AG09309 (cell line): ENCODE measurements around the gene RBP4.

Source experiments
- DNase-seq: peaks from one replicate; pipeline ENCODE4 v3.0.0-alpha.2; 2010; ENCODE audit warnings: low read depth
- H3K4me3 ChIP-seq: 2 replicates; pipeline ENCODE4 v1.5.1; 2011; ENCODE audit warnings: mild to moderate bottlenecking, low read depth, low read length, moderate library complexity; ENCODE audit not compliant: control insufficient read depth
- CTCF ChIP-seq: IDR thresholded peaks from 2 replicates; pipeline ENCODE4 v1.5.1; 2011; ENCODE audit warnings: mild to moderate bottlenecking, low read depth, low read length, inconsistent platforms; ENCODE audit not compliant: insufficient read depth, control insufficient read depth; ENCODE audit errors: missing control alignments

Gene RBP4

GRCh38 chr10:93572606-93573005, 28.4 kb downstream of the RBP4 start:
- no peak for DNase-seq
- no peak overlapping the region for H3K4me3 ChIP-seq
- TF ChIP-seq CTCF, result no peak

- no peak for DNase-seq
- no peak for TF ChIP-seq CTCF
- no peak overlapping the region for H3K4me3 ChIP-seq
Observed at GRCh38 chr10:93570383-93570782, 30.7 kb downstream of the RBP4 start.

GRCh38 chr10:93568105-93568390, 33.0 kb downstream of the RBP4 start:
- H3K4me3 ChIP-seq, result no peak overlapping the region
- DNase-seq, result no peak
- no peak for TF ChIP-seq CTCF

GRCh38 chr10:93567277-93568104, 33.5 kb downstream of the RBP4 start:
- DNase-seq, result no peak
- no peak for TF ChIP-seq CTCF
- H3K4me3 ChIP-seq, result no peak overlapping the region

GRCh38 chr10:93566435-93567276, 34.4 kb downstream of the RBP4 start, which contains the start of gene FFAR4:
TSS of gene FFAR4 (plus strand) at chr10:93566665. CDS start at chr10:93566721, 56 bp downstream.
- no peak for DNase-seq
- no peak within 1 kb of the TSS for H3K4me3 ChIP-seq
- TF ChIP-seq CTCF, result no peak

GRCh38 chr10:93565446-93565845, 35.6 kb downstream of the RBP4 start:
- no peak for TF ChIP-seq CTCF
- H3K4me3 ChIP-seq, result no peak overlapping the region
- DNase-seq, result no peak
